SIG-M5 (cell line): ENCODE data around the gene TRAK2.
"Not testable (repeated sequence)": the region's sequence is repeated elsewhere in the genome, so short reads cannot be mapped to it uniquely, and the experiment has no call there.

Experiments used
- DNase-seq: peaks from one replicate; lab custom pipeline; 2025; lab: John Stamatoyannopoulos, UW

The TRAK2 gene

DNA sequence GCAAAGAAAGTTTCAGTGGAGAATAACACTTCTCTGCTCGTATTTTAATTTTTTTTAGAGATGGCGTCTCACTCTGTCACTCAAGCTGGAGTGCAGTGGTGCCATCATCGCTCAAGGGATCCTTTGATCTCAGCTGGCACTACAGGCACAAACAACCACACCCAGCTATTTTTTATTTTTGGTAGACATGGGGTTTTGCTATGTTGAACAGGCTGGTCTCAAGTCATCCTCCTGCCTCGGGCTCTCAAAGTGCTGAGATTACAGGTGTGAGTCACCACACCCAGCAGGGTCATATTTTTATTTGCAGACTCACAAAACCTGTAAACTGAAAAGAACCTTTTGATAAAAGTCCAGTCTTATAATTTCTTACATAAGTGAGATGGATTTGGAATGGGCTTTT is 2.6 kb downstream of the TRAK2 start:
- DNase-seq = no peak

DNA sequence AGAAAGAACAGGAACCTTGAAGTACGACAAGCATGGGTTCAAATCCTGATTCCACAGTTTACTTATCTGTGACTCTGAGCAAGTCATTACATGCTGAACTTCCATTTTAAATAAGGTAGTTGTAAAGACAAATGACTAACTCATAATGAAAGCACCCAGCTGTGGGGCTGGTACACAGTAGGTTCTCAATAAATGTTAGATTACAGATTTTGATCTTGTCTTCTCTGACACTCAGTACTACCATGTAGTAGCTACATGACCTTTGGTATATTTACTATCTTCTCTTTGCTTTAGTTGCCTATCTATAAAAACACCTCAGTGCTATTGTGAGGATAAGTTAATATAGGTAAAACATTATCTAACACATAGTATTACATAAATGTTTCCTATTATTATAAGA is 3.2 kb downstream of the TRAK2 start:
- no peak for DNase-seq

DNA sequence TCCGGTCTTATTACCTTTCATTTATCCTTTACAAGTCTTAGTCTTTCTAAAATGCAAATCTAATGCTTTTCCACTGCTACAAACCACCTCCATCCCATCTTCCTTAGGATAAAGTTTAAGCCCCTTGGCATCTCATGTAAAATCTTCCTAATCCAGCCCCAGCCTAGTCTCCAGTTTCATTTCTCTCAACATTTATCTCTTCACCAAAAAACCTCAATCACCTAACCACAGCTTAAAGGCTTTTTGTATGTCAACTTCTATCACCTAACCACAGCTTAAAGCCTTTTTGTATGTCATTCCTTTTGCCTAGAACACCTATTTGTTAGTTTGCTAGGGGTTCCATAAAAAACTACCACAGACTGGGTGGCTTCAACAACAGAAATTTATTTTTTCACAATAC is 4.2 kb downstream of the TRAK2 start:
- DNase-seq = no peak

DNA sequence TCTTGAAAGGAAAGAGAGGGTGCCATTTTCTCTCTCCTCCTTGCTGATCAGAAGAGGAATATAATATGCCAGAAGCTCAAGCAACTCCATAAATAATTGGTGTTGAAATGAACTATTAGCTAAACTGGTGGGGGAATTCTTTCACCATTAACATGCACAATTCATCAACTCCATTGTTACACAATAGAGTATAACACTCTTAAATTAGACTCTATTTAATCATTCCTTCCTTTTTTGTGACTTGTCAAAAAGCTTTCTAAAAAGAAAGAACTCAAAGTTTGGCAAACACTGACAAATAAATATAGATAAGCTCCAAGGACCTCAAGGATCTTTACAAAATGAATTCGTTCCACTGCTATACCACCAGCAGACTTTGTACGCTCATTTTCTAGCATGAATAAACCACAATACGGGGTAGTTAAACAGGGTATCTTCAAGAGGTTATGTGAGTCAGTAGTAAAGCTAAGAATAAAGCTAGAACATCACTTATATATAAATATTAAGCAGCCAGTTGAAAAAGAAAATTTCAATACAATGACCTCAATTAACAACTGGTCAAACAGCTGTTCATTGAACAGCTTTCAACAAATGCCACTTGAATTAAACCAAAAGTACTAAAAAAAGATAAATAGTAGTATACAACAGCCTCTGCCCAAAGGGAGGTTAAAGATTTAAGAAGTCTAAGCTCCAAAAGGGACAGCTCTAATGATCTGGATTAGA is 6.4 kb downstream of the TRAK2 start:
- DNase-seq = no peak

DNA sequence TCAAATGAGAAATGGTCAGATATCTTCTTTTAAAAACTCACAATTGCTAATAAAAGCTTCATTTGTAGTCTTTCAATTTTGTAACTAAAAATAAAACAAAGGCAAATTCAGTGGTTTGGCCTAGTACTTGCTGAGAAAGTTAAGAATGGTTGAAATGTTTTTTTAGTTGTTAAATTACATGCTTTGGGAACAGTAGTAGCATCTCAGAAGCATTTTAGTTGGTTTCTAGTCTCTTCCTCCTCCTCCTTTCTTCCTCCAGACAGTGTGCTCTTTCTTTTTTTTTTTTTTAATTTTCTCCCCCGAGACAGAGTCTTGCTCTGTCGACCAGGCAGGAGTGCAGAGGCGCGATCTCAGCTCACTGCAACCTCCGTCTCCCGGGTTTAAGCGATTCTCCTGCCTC is 9.8 kb downstream of the TRAK2 start:
- DNase-seq = no peak

DNA sequence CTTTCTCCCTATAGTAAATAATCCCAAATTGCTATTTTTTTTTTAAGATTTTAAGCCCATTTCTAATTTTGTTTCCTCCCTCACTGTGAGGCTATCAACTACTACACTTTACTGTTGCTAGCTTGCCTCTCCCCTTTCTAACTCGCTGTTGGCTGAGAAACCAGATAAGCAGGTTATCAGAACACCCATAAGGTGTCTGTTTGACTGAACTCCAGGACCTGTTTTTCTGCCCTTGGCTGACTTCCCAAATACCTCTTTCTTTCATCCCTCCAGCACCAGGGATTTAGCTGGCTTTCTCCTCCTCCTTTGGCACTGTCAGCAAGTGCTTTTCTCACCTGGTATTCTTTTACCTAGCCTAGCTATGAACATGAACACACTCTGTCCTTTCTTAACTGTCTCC is 11.1 kb downstream of the TRAK2 start:
- no peak for DNase-seq

DNA sequence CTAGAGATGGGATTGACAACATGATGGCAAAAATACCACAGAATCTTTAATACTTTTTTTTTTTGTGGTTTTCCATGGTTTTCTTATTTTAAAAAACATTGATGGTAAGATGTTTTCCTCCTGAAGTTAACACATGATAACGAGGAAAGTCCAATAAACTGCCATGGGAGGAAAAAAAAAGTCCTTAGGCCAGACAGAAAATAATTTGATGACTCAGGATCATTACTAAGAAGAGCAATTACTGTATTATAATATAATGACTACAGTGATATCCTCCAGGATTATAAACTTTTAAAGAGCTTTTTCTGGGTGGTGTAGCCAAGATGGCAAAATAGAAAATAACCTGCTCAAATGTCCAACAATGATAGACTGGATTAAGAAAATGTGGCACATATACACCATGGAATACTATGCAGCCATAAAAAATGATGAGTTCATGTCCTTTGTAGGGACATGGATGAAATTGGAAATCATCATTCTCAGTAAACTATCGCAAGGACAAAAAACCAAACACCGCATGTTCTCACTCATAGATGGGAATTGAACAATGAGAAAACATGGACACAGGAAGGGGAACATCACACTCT is 11.8 kb downstream of the TRAK2 start:
- not testable (repeated sequence) for DNase-seq

DNA sequence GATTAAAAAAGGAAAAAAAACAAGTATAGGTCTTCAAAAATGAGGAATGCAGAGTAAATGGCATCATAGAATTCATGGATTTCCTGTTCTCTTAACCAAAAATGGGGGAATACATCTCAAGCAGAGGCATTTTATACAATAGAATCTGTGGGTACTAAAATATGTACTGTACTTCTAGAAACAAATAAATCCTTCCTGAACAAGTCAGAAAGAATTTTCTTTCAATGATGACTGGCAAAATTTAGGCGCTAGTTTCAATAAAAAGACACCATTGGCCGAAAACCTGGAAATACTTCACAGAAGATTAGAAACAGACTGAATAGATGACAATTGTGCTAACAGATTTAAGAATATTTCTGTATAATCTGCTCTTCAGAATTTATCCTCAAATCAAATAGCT is 15.1 kb downstream of the TRAK2 start:
- DNase-seq = no peak

DNA sequence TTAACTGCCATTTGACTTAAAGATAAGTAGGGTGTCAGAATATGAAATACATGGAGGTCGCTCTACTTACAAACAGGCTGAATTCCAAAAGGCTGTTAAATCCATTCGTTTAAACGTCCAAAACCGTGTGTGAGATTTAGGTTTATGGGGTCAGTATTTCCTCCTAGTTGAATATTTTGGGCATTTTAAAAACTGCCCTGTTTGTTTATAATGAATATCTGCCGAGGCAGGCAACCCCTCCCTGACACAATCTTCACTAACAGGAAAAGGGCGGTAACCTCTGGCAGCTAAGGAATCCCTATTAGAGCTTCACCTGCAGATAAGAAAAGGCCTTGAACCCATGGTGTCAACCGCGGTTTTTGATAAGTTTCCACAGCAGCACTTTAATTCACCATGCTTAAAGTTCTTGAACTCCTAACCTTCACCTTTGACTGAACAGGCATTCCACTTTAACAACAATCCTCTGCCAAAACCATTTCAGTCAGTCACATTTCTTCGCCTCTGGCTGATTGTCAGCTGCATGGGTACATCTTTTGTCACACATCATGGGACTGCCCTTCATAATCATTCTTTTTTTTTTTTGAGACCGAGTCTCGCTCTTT is 17.8 kb downstream of the TRAK2 start:
- DNase-seq = no peak

DNA sequence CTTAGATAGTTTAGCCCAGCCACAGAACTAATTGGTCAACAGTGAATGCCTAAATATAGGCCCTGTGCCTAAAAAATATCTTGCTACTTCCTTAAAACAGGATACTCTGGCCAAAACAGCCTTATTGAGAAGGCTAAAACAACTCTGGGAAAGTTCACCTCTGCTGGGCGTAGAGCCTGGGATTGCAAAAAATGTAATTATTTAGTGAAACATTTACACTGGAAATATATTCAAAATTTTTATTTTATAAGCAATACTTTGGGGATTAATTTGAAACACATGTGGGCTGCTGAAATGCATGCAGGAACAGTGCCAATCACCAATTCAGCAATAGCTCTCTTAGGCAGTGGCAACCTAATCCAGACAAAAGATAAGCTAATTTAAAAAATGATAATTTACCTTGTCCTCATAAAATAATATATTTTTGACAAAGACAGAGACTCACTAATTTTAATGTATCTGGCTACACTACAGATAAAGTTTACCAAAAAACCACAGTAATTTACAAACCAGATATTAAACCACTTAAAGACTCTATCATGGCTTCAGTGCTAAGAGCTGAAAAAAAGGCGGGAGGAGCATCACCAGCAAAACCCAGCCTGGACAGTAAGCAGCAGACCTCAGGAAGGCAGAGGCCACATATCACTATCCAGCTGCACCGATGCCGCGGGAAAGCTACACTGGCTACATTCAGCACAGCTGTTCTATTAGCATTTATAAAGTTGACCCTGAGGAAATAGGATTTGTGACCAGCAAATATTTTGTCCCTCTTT is 18.5 kb downstream of the TRAK2 start:
- DNase-seq = no peak

DNA sequence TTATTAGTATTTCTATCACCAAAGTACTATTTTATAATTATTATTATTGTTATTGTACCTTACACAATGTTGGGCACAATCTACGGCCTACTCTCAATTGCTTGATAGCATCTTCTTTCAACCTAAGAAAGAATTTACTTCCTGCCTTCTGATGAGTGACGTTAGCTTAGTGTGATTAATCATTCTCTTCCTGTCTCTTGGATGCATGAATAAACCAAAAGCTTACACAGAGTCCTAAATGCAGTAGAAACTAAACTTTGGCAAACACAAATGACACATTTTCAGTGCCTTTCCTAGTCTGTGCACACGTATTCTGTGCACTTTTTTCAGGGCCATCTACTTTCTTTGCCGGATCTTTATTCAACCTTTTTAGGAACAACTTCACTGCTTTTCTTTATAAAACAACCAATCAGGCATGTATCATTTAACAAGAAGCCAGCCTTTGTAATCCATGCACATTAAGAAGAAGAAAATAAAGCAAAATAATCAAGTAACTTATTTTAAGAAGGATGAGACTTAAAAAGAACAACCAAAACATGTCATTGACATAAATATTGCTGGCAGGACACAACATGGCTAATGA is 19.1 kb downstream of the TRAK2 start:
- DNase-seq = no peak

DNA sequence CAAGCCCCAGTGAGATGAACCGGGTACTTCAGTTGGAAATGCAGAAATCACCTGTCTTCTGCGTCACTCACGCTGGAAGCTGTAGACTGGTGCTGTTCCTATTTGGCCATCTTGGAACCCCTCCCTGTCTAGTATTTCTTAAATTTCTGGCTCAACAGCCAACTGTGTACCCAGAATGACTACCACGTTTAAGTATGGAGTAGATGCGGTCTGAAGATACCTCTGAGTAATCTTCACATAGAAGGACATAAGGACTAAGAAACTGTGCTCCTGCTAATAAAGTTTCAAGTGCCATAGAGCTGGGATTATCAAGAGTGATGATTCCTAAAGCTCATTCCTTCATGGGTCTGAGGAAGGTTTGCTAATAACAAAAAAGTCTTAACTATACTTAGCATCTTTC is 20.4 kb downstream of the TRAK2 start:
- no peak for DNase-seq

DNA sequence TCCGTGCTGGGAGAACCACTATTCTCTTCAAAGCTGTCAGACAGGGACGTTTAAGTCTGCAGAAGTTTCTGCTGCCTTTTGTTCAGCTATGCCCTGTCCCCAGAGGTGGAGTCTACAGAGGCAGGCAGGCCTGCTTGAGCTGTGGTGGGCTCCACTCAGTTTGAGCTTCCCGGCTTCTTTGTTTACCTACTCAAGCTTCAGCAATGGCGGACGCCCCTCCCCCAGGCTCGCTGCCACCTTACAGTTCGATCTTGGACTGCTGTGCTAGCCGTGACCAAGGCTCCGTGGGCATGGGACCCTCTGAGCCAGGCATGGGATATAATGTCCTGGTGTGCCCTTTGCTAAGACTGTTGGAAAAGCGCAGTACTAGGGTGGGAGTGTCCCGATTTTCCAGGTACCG is 20.9 kb downstream of the TRAK2 start:
- not testable (repeated sequence) for DNase-seq

DNA sequence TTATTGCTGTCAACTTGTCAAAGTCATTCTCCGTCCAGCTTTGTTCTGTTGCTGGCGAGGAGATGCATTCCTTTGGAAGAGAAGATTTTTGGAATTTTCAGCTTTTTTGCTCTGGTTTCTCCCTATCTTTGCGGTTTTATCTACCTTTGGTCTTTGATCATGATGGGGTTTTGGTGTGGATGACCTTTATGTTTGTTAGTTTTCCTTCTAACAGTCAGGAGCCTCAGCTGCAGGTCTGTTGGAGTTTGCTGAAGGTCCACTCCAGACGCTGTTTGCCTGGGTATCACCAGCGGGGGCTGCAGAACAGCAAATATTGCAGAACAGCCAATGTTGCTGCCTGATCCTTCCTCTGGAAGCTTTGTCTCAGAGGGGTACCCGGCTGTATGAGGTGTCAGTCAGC is 21.4 kb downstream of the TRAK2 start:
- DNase-seq = not testable (repeated sequence)

DNA sequence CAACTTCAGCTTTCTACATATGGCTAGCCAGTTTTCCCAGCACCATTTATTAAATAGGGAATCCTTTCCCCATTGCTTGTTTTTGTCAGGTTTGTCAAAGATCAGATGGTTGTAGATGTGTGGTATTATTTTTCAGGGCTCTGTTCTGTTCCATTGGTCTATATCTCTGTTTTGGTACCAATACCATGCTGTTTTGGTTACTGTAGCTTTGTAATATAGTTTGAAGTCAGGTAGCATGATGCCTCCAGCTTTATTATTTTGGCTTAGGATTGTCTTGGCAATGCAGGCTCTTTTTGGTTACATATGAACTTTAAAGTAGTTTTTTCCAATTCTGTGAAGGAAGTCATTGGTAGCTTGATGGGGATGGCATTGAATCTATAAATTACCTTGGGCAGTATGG is 22.9 kb downstream of the TRAK2 start:
- DNase-seq = not testable (repeated sequence)

DNA sequence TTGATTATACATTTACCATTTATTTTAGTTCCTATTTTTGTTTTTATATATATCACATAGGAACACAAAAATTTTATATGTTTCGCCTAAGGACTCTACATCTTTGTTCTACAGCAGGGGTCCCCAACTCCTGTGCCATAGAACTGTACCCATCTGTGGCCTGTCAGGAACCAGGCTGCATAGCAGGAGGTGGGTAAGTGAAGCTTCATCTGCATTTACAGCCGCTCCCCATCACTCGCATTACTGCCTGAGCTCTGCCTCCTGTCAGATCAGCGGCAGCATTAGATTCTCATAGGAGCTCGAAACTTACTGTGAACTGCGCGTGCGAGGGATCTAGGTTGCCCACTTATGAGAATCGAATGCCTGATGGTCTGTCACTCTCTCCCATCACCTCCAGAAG is 25.3 kb downstream of the TRAK2 start:
- no peak for DNase-seq

DNA sequence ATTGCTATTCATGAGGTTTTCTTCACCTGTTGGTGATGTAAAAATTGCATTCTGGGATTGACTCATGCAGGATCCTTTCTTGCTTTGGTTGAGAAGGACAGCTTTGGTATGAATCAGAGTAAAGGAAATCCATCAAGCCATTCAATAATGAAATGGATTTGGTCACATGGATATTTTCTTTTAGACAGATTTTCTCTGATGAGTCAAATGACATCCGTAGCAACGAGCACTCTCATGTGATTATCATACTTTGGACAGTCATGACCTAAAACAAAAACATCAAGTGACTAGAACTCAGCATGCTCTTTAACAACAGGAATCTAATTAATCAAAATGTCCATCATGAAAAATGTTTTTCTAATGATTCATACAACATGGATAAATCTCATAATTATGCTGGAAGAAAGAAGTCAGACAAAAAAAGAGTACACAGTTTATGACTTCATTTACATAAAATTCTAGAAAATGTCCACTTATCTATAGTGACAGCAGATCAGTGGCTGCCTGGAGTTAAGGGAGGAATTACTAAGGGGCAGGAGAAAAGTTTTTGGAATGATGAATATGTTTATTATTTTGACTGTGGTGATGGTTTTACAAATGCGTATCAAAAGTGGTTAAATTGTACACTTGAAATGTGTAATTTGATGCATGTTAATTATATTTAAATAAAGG is 30.7 kb downstream of the TRAK2 start:
- no peak for DNase-seq

DNA sequence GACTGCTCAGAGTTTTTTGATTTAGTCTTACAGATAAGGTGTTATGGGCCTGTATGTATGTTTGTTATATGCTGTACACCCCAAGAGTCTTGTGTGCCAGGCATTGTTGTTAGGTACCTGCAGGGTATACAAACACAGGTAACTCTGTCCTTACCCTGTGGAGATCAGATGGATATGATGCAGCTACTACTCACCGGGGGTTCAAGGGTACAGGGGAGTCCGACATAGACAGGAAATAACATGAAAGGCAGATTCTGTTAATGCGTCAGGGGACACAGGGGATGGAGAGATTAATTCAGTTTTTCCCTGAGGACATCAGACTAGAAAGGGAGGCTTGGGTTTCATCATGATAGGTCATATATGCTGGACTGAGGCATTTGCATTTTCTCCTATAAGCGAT is 31.3 kb downstream of the TRAK2 start:
- DNase-seq = no peak

DNA sequence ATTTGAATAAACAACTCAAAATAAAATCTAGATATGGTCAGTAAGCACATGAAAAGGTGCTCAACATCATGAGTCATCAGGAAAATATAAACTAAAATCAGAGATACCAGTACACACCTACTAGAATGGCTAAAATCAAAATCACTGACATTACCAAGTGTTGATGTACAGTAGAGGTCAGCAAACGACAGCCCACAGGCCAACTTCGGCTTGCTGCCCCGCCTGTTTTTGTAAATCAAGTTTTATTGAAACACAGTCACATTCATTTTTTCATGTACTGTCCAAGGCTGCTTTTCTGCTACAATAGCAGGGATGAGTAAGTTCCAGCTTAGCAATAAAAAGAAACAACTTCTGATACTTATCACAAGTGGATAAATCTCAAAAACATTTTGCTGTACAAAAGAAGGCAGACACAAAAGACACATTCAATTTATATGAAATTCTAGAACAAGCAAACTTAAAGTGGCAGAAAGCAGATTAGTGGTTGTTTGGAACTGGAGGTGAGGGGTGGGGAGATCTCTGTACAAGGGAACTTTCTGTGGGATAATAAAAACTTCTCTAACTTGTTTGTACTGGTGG is 32.1 kb downstream of the TRAK2 start:
- DNase-seq = no peak

DNA sequence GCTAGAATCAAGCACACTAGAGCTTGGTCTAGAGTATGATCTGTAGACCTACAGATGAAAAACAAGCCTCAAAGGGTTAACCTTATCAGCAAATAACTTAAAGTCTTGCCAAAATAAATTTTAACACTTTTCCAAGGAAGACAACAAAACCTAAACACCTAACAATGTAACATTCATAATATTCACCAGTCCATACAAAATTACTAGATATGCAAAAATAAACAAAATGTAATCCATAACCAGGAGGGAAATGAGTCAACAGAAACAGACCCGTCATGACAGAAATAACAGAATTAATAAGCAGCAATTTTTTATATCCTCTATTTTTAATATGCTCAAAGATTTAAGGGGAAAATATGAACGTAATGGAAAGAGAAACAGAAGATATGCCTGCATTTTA is 36.1 kb downstream of the TRAK2 start:
- DNase-seq = no peak
